Stimulated activated CD4-positive, alpha-beta T cell treated with anti-CD3 and anti-CD28 coated beads, Interleukin-12 subunit alpha, Interleukin-12 subunit beta, amount 100 ng/mL, for 48 hours (primary cell): ENCODE measurements around the gene PLSCR5.

Experiments used
- DNase-seq, 3 donors: peaks; one replicate each; pipeline ENCODE4 v3.0.0-alpha.2; 2020; ENCODE audit warnings: low read depth in 2 of 3, low spot score in 1 of 3

PLSCR5 gene

GRCh38 chr3:146589899-146590508, 15.1 kb downstream of the PLSCR5 start:
- no peak for DNase-seq

GRCh38 chr3:146585156-146585555, 20.0 kb downstream of the PLSCR5 start:
- no peak for DNase-seq

- no peak for DNase-seq
Observed at GRCh38 chr3:146581951-146582467, 23.1 kb downstream of the PLSCR5 start.

- DNase-seq, result no peak
Observed at GRCh38 chr3:146581080-146581601, 24.0 kb downstream of the PLSCR5 start.

- no peak for DNase-seq
Observed at GRCh38 chr3:146577662-146578061, 27.5 kb downstream of the PLSCR5 start.

- DNase-seq, result no peak
Observed at GRCh38 chr3:146575636-146576035, 29.5 kb downstream of the PLSCR5 start.

- DNase-seq, result no peak
Observed at GRCh38 chr3:146574173-146574572, 31.0 kb downstream of the PLSCR5 start.

GRCh38 chr3:146569314-146569713, 35.8 kb downstream of the PLSCR5 start:
- DNase-seq, result no peak

- DNase-seq, result no peak
Observed at GRCh38 chr3:146566138-146566537, 39.0 kb downstream of the PLSCR5 start.

GRCh38 chr3:146561879-146562278, 43.3 kb downstream of the PLSCR5 start:
- DNase-seq, result no peak

GRCh38 chr3:146561463-146561862, 43.7 kb downstream of the PLSCR5 start:
- DNase-seq, result no peak

- no peak for DNase-seq
Observed at GRCh38 chr3:146560678-146561077, 44.5 kb downstream of the PLSCR5 start.

GRCh38 chr3:146559388-146559787, 45.8 kb downstream of the PLSCR5 start:
- no peak for DNase-seq

GRCh38 chr3:146558781-146559180, 46.4 kb downstream of the PLSCR5 start:
- DNase-seq, result no peak

GRCh38 chr3:146557745-146558144, 47.4 kb downstream of the PLSCR5 start:
- no peak for DNase-seq

GRCh38 chr3:146555311-146555710, 49.8 kb downstream of the PLSCR5 start:
- DNase-seq, result no peak

- DNase-seq, result no peak
Observed at GRCh38 chr3:146554151-146554760, 50.9 kb downstream of the PLSCR5 start.

GRCh38 chr3:146550743-146551510, 54.2 kb downstream of the PLSCR5 start:
- peak in 1 of 3 donors; percentile 14 for DNase-seq

GRCh38 chr3:146550070-146550615, 55.0 kb downstream of the PLSCR5 start:
- no peak for DNase-seq

- DNase-seq, result no peak
Observed at GRCh38 chr3:146547235-146547835, 57.8 kb downstream of the PLSCR5 start.

GRCh38 chr3:146546366-146546965, 58.7 kb downstream of the PLSCR5 start:
- DNase-seq, result no peak
